IMR-90 (cell line): ENCODE data around the gene ADCY9. TPM values are rescaled to one million over a fixed set of nuclear protein-coding genes. Genes with fewer than 3 reads are reported as not detected.

Experiments
- ATAC-seq: fragments of 200-7000 bp; cut with Tn5 transposase; 2 replicates; pipeline ENCODE4 v1.9.1; 2020; ENCODE audit warnings: low read depth, mild to moderate bottlenecking, moderate library complexity
- BruUV-seq: library from RNA; stranded (reverse); fragments of 400-500 nt; replicated peaks from 2 replicates; lab custom pipeline; 2021; lab: Mats Ljungman, UMichigan
- CTCF ChIA-PET: fragments of 300-600 bp; formaldehyde crosslinking; extraction: SDS; loops from one replicate; lab custom pipeline; 2021; ENCODE audit warnings: antibody characterized with exemption; lab: Yijun Ruan, JAX
- POLR2A ChIA-PET: fragments of 300-600 bp; sonication (Branson Sonifier 250); formaldehyde crosslinking; loops from one replicate; lab custom pipeline; 2022; ENCODE audit warnings: antibody characterized with exemption; ENCODE audit not compliant: unreplicated experiment; lab: Charles Lee
- DNase-seq: peaks from one replicate; pipeline ENCODE4 v3.0.0; 2013
- H2AFZ ChIP-seq: replicated peaks from 2 replicates; pipeline ENCODE3; 2013; ENCODE audit warnings: low read length, mild to moderate bottlenecking; ENCODE audit not compliant: poor library complexity
- H2AK5ac ChIP-seq: 2 replicates; pipeline ENCODE4 v1.6.1; 2013; ENCODE audit warnings: low read depth, low read length, inconsistent platforms
- H2AK9ac ChIP-seq: replicated peaks from 2 replicates; pipeline ENCODE3; 2013; ENCODE audit warnings: mild to moderate bottlenecking, low read depth, low read length, moderate library complexity; ENCODE audit not compliant: poor library complexity
- H2BK120ac ChIP-seq: 2 replicates; pipeline ENCODE4 v1.6.1; 2013; ENCODE audit warnings: low read depth, low read length, inconsistent platforms
- H2BK15ac ChIP-seq: 3 replicates; pipeline ENCODE4 v1.6.1; 2013; ENCODE audit warnings: low read depth, low read length, inconsistent platforms
- H2BK20ac ChIP-seq: 2 replicates; pipeline ENCODE4 v1.6.1; 2013; ENCODE audit warnings: low read depth, mild to moderate bottlenecking, inconsistent platforms, low read length, moderate library complexity
- H2BK5ac ChIP-seq: 2 replicates; pipeline ENCODE4 v1.6.1; 2013; ENCODE audit warnings: mild to moderate bottlenecking, low read depth, low read length, inconsistent platforms; ENCODE audit not compliant: poor library complexity, severe bottlenecking
- H3K14ac ChIP-seq: replicated peaks from 2 replicates; pipeline ENCODE4 v1.6.1; 2013; ENCODE audit warnings: low read depth, low read length, inconsistent platforms
- H3K18ac ChIP-seq: 2 replicates; pipeline ENCODE4 v1.6.1; 2013; ENCODE audit warnings: low read depth, low read length, control low read depth
- H3K23ac ChIP-seq: 2 replicates; pipeline ENCODE4 v1.6.1; 2013; ENCODE audit warnings: low read depth, low read length, inconsistent platforms
- H3K27ac ChIP-seq: 2 replicates; pipeline ENCODE4 v1.5.1; 2013; ENCODE audit warnings: mild to moderate bottlenecking, control low read depth, low read length; ENCODE audit not compliant: insufficient read depth
- H3K27me3 ChIP-seq: 2 replicates; pipeline ENCODE4 v1.6.1; 2013; ENCODE audit warnings: low read length; ENCODE audit not compliant: control insufficient read depth, insufficient read depth
- H3K36me3 ChIP-seq: 2 replicates; pipeline ENCODE4 v1.6.1; 2013; ENCODE audit warnings: low read length, mixed read lengths; ENCODE audit not compliant: control insufficient read depth, insufficient read depth
- H3K4ac ChIP-seq: 2 replicates; pipeline ENCODE4 v1.6.1; 2013; ENCODE audit warnings: low read depth, low read length, inconsistent platforms
- H3K4me1 ChIP-seq: 2 replicates; pipeline ENCODE4 v1.6.1; 2013; ENCODE audit warnings: low read length, mixed read lengths; ENCODE audit not compliant: control insufficient read depth, insufficient read depth
- H3K4me2 ChIP-seq: 2 replicates; pipeline ENCODE4 v1.6.1; 2013; ENCODE audit warnings: low read depth, mild to moderate bottlenecking, control low read depth, low read length, moderate library complexity
- H3K4me3 ChIP-seq: 2 replicates; pipeline ENCODE4 v1.5.1; 2013; ENCODE audit warnings: low read depth, mild to moderate bottlenecking, control low read depth, low read length, moderate library complexity; ENCODE audit not compliant: insufficient read depth
- H3K56ac ChIP-seq: 2 replicates; pipeline ENCODE4 v1.6.1; 2013; ENCODE audit warnings: low read length, inconsistent platforms; ENCODE audit not compliant: insufficient read depth; ENCODE audit errors: extremely low read depth
- H3K79me1 ChIP-seq, 2 experiments: 2 replicates each; pipeline ENCODE4 v1.6.1; 2013; ENCODE audit warnings: low read length in 2 of 2, inconsistent platforms in 1 of 2, low read depth in 1 of 2
- H3K9ac ChIP-seq: 2 replicates; pipeline ENCODE4 v1.6.1; 2013; ENCODE audit warnings: low read depth, low read length, control low read depth
- H3K9me1 ChIP-seq: 2 replicates; pipeline ENCODE4 v1.6.1; 2013; ENCODE audit warnings: low read length, inconsistent platforms; ENCODE audit not compliant: insufficient read depth
- H3K9me3 ChIP-seq: 2 replicates; pipeline ENCODE4 v1.6.1; 2013; ENCODE audit warnings: low read length; ENCODE audit not compliant: control insufficient read depth, insufficient read depth
- H4K20me1 ChIP-seq: 2 replicates; pipeline ENCODE4 v1.6.1; 2013; ENCODE audit warnings: low read length, inconsistent platforms; ENCODE audit not compliant: insufficient read depth
- H4K5ac ChIP-seq: 2 replicates; pipeline ENCODE4 v1.6.1; 2013; ENCODE audit warnings: mild to moderate bottlenecking, low read depth, low read length, control low read depth
- H4K8ac ChIP-seq, 2 experiments: 2 replicates each; pipeline ENCODE4 v1.6.1; 2013; ENCODE audit warnings: low read depth in 2 of 2, low read length in 2 of 2, control low read depth in 1 of 2, inconsistent platforms in 1 of 2
- H4K91ac ChIP-seq: 2 replicates; pipeline ENCODE4 v1.6.1; 2013; ENCODE audit warnings: low read depth, low read length, inconsistent platforms; ENCODE audit not compliant: insufficient read depth
- BHLHE40 ChIP-seq: fragments of 150-350 bp; IDR thresholded peaks from 2 replicates; pipeline ENCODE4 v1.6.1; 2016; ENCODE audit warnings: mild to moderate bottlenecking, low read depth, low read length
- MAZ ChIP-seq: IDR thresholded peaks from 2 replicates; pipeline ENCODE4 v1.6.1; 2012; ENCODE audit warnings: low read depth, mild to moderate bottlenecking, low read length, improper control_type of control experiment, moderate library complexity, borderline replicate concordance
- NFE2L2 ChIP-seq: fragments of 150-350 bp; IDR thresholded peaks from 2 replicates; pipeline ENCODE4 v1.6.1; 2016; ENCODE audit warnings: low read depth, mild to moderate bottlenecking, low read length
- POLR2A ChIP-seq: IDR thresholded peaks from 2 replicates; pipeline ENCODE4 v1.6.1; 2012; ENCODE audit warnings: mild to moderate bottlenecking, low read depth, low read length
- RFX5 ChIP-seq: IDR thresholded peaks from 2 replicates; pipeline ENCODE4 v1.8.0; 2012; ENCODE audit warnings: low read depth, mild to moderate bottlenecking, low read length, moderate library complexity
- WGBS, 2 experiments: methylation state at CpG; one replicate each; pipeline versions ENCODE4 v1.1.5 to v1.1.7; 2013; ENCODE audit warnings: missing lambda C conversion rate in 2 of 2; ENCODE audit not compliant: insufficient read length in 1 of 2; ENCODE audit errors: extremely low coverage in 2 of 2; 5-methylcytosine and 5-hydroxymethylcytosine counted together
- dilution Hi-C: fragments of 300-500 bp; cut with HindIII; formaldehyde crosslinking; loops from one replicate; pipeline ENCODE4 v1.14.3; 2018; ENCODE audit warnings: low sequenced_read_pairs; ENCODE audit not compliant: unreplicated experiment
- in situ Hi-C: fragments of 300-500 bp; cut with MboI; formaldehyde crosslinking; loops from 3 replicates; pipeline ENCODE4 v1.14.3; 2019; ENCODE audit warnings: low sequenced_read_pairs, inconsistent platforms, mixed read lengths
- intact Hi-C: fragments of 100-400 bp; cut with micrococcal nuclease; formaldehyde crosslinking; loops from 2 replicates; pipeline ENCODE4 v1.10.0; 2022
- polyA plus RNA-seq, 3 experiments: library from polyadenylated mRNA; depleted of rRNA; stranded (reverse); fragments of >200 nt; gene quantifications; 2 replicates each; pipeline ENCODE4 v1.2.3, GENCODE V29; 2012; ENCODE audit warnings: low replicate concordance in 1 of 3
- total RNA-seq: library from RNA; depleted of rRNA; stranded (reverse); fragments of >200 nt; gene quantifications from 2 replicates; pipeline ENCODE4 v1.2.3, GENCODE V29; 2012

The ADCY9 gene
- total and polyA plus RNA-seq, 2 of the 4 experiments (the other 2 are of a cell fraction), result 5.4 to 12.5 TPM

DNA sequence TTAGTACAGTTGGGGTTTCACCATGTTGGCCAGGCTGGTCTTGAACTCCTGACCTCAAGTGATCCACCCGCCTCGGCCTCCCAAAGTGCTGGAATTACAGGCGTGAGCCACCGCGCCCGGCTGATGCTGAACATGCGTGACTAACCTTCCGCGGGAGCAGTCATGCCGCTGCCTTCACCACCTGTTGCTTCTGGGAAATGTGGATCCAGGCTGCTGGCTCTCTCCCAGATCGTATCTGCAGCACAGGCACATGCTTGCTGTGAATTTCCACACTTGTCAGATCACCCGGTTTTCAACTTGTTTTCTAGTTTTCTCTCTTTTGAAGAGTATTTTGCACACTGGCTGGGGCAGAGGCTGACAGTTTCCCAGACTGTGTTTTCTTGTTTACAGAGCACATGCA is 97.9 kb downstream of the ADCY9 start:
- Histone ChIP-seq H2BK20ac (no peak overlapping the region), H2BK120ac (peak overlapping the region; percentile 21; the same call in 1 of the 2 replicates), H4K91ac (0 out of 2 replicates have a peak overlapping the region, but pooled peaks have one; percentile 1), H3K9me1 (peaks cover 28% of the 10 kb centered on the region), H2BK15ac (no peak overlapping the region), H3K18ac (peak overlapping the region; percentile 59; the same call in 1 of the 2 replicates), H3K4ac (peak overlapping the region; percentile 21; the same call in 1 of the 2 replicates), H3K4me3 (no peak overlapping the region), H4K8ac (peak overlapping the region in 1 of 2 experiments; percentile 6; a peak in 1 of 4 replicates), H3K9me3 (no peaks in the 10 kb centered on the region), H2AFZ (no peak overlapping the region), H4K5ac (peak overlapping the region; percentile 37), H3K4me2 (peak overlapping the region; percentile 41), H2AK5ac (no peak overlapping the region), H3K27ac (no peak overlapping the region), H2BK5ac (no peak overlapping the region), H3K4me1 (peaks cover 25% of the 10 kb centered on the region), H3K27me3 (no peaks in the 10 kb centered on the region), H3K79me1 (peaks cover 29 to 79% of the 10 kb centered on the region in 2 experiments; a peak in 3 of 4 replicates), H4K20me1 (no peaks in the 10 kb centered on the region), H3K9ac (no peak overlapping the region), H3K36me3 (no peaks in the 10 kb centered on the region), H3K56ac (no peak overlapping the region), H3K23ac (no peak overlapping the region), H3K14ac (peak overlapping the region; percentile 26; the same call in 1 of the 2 replicates), H2AK9ac (no peak overlapping the region)
- ATAC-seq (0 out of 2 replicates have a peak, but pooled peaks have one; percentile 25), DNase-seq (peak; percentile 37)
- TF ChIP-seq NFE2L2 (no peak), BHLHE40 (peak; percentile 23; the same call in 1 of the 2 replicates), POLR2A (no peak), MAZ (no peak), RFX5 (no peak)
- dilution Hi-C loops, result no loop called here
- in situ Hi-C loops, result no loop called here
- intact Hi-C loops, result no loop called here
- no TSS peak for BruUV-seq
- ChIA-PET POLR2A (no interaction called here), CTCF (no interaction called here)
- 92% methylated on average over 11 of the region's 12 CpGs; no CpG with 5 or more reads in 1 of the 2 experiments for WGBS, 2 experiments
